Calu3 (cell line): ENCODE measurements around the gene INSRR. TPM values are rescaled to one million over a fixed set of nuclear protein-coding genes. Genes with fewer than 3 reads are reported as not detected.

Source experiments
- BruUV-seq: library from RNA; stranded (reverse); fragments of 400-500 nt; replicated peaks from 2 replicates; lab custom pipeline; 2021; lab: Mats Ljungman, UMichigan
- CTCF ChIA-PET: fragments of 300-600 bp; sonication (Branson Sonifier 250); formaldehyde crosslinking; loops from one replicate; lab custom pipeline; 2022; ENCODE audit warnings: antibody characterized with exemption; lab: Charles Lee
- DNase-seq: peaks from one replicate; pipeline ENCODE4 v3.0.0; 2022
- H3K27ac Mint-ChIP-seq: one replicate; pipeline ENCODE4 v1.8.0; 2022; ENCODE audit warnings: mixed read lengths; ENCODE audit not compliant: unreplicated experiment
- H3K27me3 Mint-ChIP-seq: one replicate; pipeline ENCODE4 v1.8.0; 2022; ENCODE audit warnings: mixed read lengths; ENCODE audit not compliant: unreplicated experiment
- H3K36me3 Mint-ChIP-seq: one replicate; pipeline ENCODE4 v1.8.0; 2022; ENCODE audit warnings: mild to moderate bottlenecking, moderate library complexity, mixed read lengths; ENCODE audit not compliant: insufficient read depth, unreplicated experiment
- H3K4me1 Mint-ChIP-seq: one replicate; pipeline ENCODE4 v1.8.0; 2022; ENCODE audit warnings: mild to moderate bottlenecking, low read depth, mixed read lengths; ENCODE audit not compliant: unreplicated experiment
- H3K4me3 Mint-ChIP-seq: one replicate; pipeline ENCODE4 v1.8.0; 2022; ENCODE audit warnings: mild to moderate bottlenecking, low read depth, moderate library complexity, mixed read lengths; ENCODE audit not compliant: unreplicated experiment
- H3K9me3 Mint-ChIP-seq: one replicate; pipeline ENCODE4 v1.8.0; 2022; ENCODE audit warnings: low read depth, mixed read lengths; ENCODE audit not compliant: unreplicated experiment
- CTCF ChIP-seq: fragments of 200-600 bp; IDR thresholded peaks from one replicate; pipeline ENCODE4 v1.8.0; 2022; ENCODE audit warnings: antibody characterized with exemption; ENCODE audit not compliant: unreplicated experiment
- intact Hi-C: fragments of 100-400 bp; cut with micrococcal nuclease; formaldehyde crosslinking; loops from one replicate; pipeline ENCODE4 v1.10.0; 2022; ENCODE audit not compliant: unreplicated experiment
- total RNA-seq: library from RNA; stranded (reverse); gene quantifications from 2 replicates; pipeline ENCODE4 v1.2.3, GENCODE V29; 2022

Gene INSRR
- total RNA-seq, 1 experiment from 2014 or later = not detected

GRCh38 chr1:156905176-156905575 is 46.3 kb upstream of the INSRR start:
- intact Hi-C loops = no loop called here
- peaks cover 10% of the 10 kb centered on the region for H3K36me3 Mint-ChIP-seq

GRCh38 chr1:156904187-156904959 is 45.5 kb upstream of the INSRR start:
- no TSS peak for BruUV-seq
- no peak for DNase-seq
- Mint-ChIP-seq H3K4me1 (peaks cover 10% of the 10 kb centered on the region), H3K27me3 (peaks cover 77% of the 10 kb centered on the region), H3K27ac (no peak overlapping the region), H3K36me3 (peaks cover 10% of the 10 kb centered on the region), H3K4me3 (no peak overlapping the region), H3K9me3 (no peaks in the 10 kb centered on the region)
- no peak for TF ChIP-seq CTCF
- intact Hi-C loops = no loop called here
- CTCF ChIA-PET = interaction anchor here (0.6 to 1.3 kb wide), 3 partner anchors 22 to 1753 kb away, joined by 3 to 12 read pairs (median 5); no protein-coding TSS in a partner anchor

More at GRCh38 chr1:156905176-156905575, 46.3 kb upstream of the INSRR start:
- TF ChIP-seq CTCF = no peak
- BruUV-seq = no TSS peak
- no peak for DNase-seq
- Mint-ChIP-seq H3K4me1 (peaks cover 10% of the 10 kb centered on the region), H3K27ac (no peak overlapping the region), H3K9me3 (no peaks in the 10 kb centered on the region), H3K4me3 (no peak overlapping the region), H3K27me3 (peaks cover 74% of the 10 kb centered on the region)
- CTCF ChIA-PET = no interaction called here

- CTCF ChIA-PET = interaction anchor here (0.6 to 1.3 kb wide), 3 partner anchors 23 to 1752 kb away, joined by 3 to 12 read pairs (median 5); no protein-coding TSS in a partner anchor
- no TSS peak for BruUV-seq
Observed at GRCh38 chr1:156903328-156904091, 44.6 kb upstream of the INSRR start.

More at GRCh38 chr1:156903328-156904091, 44.6 kb upstream of the INSRR start:
- Mint-ChIP-seq H3K4me3 (no peak overlapping the region), H3K27ac (no peak overlapping the region), H3K27me3 (peaks cover 77% of the 10 kb centered on the region), H3K9me3 (no peaks in the 10 kb centered on the region), H3K36me3 (peaks cover 10% of the 10 kb centered on the region), H3K4me1 (peaks cover 10% of the 10 kb centered on the region)
- intact Hi-C loops = no loop called here
- TF ChIP-seq CTCF = no peak
- DNase-seq = no peak
